HG03354 (cell line): Measurements from ENCODE around the gene ANKRD27.
"Not testable (repeated sequence)": the region's sequence is repeated elsewhere in the genome, so short reads cannot be mapped to it uniquely, and the experiment has no call there.

Experiments
- ATAC-seq: cut with Tn5 transposase; IDR thresholded peaks from one replicate; pipeline ENCODE4 v1.9.1; 2021; ENCODE audit warnings: mild to moderate bottlenecking; ENCODE audit not compliant: unreplicated experiment, poor library complexity, severe bottlenecking

The ANKRD27 gene

DNA sequence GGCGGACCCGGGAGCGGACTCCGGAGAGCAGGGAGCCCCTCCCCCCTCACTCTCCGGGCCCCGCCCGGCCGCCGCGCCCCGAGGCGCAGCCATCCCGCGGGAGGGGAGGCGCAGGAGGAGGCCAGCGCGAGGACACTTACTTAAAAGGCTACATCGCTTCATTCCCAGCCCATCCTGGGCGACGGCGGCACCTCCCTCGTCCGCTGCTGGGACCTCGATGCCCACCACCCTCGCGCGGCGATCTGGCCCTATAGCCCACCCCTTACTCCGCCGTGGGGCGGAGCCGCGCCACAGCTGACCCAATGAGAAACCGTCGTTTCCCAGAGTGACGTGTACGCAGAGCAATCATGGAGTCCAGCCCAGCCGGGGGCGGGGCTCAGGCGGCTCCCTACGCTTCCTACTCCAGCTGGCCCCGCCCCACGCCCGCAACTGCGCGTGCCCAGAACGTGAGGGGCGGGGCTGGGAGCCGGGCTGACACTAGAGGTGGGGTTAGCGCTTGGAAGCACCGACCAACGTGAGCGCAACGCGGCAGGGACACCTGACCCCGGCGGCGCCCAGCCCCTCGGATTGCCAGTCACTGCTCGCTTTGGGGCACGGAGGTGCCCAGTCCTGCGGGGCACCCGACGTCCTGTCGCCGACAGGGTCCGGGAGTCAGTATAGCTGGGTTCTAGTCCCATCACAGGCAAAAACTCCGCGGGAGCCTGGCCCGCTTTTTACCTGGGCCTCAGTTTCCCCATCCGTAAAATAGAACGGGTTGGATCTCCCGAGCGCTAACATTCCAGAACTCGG, at the start of gene ANKRD27:
Gene ANKRD27 (minus strand): TSS at position 250 of the 789 bp plus-strand sequence. CDS start 16,165 bp downstream, outside the sequence.
- ATAC-seq = peak; percentile 98

DNA sequence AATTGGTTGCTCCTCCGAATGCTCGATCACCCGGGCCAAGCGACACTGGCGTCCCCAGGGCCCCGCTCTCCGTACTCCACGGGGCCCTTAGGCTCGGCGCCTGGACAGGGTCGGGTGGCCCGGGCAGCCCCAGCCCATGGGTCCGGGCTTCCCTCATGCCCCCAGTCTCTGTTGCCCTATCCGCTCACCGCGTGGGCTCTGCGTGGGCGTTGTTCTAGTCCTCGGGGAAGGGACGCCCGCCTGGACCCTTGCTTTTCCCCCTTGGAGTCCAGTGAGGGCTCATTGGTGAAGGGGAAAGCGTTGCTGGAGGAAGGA, 45.9 kb upstream of the ANKRD27 start:
- ATAC-seq = no peak

DNA sequence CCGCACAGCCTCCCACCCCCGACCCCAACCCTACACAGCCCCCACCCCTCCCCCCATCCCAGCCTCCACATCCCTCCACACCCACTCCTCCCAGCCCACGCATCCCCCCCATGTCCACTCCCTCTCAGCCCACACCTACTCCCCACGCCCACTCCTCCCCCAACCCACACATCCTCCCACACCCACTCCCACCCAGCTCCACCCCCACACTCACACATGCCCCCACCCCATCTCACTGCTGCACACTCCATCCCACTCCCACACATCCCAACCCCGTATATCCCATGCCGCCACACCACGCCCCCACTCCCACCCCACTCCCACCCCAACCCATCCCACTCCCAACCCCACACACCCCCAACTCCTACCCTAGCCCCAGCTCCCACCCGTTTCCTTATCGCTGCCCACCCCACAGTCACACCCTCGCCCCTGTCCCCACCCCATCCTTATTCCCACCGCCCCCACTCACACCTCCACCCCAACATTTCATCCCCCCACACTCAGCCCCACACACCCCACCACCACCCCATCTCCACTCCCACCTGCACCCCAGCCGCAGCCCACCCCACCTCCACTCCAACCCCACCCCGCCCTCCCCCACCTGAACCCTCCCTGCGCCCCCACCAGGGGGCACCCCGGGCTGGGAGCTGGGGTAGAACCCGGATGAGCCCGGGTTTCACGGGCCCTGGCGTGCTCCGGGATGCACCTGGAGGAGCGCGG, 45.4 kb upstream of the ANKRD27 start:
- ATAC-seq = no peak

DNA sequence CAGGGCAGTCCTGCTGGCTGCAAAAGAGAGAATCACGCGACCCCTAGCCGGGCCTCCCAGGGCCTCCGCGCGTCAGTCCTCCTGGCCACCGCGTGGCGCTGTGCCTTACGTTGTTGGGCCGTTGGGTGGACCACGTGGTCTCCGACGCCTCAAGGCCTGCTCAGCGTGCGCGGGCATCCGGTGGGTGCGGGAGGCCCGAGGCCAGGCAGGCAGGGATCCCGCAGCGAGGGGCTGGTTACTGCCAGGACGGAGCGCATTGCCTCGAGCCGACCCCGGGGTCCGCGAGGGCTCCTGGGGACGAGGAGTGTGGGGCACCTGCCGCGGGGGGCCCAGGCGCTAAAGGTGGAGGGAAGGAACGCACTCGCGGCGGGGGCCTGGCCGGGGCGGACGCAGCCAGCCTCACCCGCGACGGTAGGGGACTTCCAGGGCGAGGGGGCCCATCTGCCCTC, 44.7 kb upstream of the ANKRD27 start, which contains the start of gene TDRD12:
Gene TDRD12 (plus strand): TSS at position 157 of the 449 bp plus-strand sequence. CDS start 306 bp downstream, outside the sequence.
- ATAC-seq = no peak

DNA sequence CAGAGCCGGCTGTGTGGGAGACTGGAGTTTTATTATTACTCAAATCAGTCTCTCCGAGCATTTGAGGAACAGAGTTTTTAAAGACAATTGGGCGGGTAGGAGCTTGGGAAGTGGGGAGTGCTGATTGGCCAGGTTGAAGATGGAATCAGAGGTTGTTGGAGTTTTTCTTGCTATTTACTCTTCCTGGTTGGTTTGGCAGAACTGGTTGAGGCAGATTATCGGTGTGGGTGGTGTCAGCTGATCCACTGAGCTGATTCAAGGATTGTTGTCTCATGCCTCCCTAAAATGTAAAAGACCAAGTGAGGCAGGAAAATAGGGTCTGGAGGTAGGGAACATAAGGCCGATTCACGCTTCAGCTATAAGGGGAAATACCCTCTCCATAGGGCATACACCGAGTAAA, 43.3 kb upstream of the ANKRD27 start:
- ATAC-seq = no peak

DNA sequence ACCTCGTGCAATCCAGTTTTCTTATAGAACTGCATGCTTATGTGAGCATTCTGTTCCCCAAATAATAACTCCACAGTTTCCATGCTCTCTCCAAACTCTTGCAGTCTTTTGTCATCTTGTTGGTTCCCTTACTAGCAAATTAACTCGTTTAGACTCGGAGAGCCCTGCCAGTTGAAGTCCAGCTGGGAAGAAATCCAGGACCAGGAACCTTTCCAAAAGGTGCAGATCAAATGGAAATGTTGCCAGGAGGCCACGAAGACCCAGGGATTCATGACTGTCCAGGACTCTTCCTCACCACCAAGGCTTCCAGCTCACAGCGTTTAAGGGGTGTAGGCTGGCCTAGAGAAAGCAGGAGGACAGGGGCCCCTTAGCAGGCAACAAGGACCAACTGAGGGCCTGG, 42.5 kb upstream of the ANKRD27 start:
- ATAC-seq = no peak

DNA sequence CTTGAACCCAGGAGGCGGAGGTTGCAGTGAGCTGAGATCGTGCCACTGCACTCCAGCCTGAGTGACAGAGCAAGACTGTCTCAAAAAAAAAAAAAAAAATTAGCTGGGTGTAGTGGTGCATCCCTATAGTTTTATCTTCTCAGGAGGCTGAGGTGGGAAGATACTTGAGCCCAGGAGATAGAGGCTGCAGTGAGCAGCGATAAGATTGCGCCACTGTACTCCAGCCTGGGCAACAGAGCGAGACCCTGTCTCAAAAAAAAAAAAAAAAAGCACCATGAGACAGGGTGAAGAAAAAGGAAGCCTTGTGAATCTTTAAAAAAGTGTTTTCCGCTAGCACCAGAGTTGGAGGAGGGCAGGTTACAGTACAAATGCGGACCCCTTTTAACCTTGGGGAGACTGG, 41.2 kb upstream of the ANKRD27 start:
- not testable (repeated sequence) for ATAC-seq

DNA sequence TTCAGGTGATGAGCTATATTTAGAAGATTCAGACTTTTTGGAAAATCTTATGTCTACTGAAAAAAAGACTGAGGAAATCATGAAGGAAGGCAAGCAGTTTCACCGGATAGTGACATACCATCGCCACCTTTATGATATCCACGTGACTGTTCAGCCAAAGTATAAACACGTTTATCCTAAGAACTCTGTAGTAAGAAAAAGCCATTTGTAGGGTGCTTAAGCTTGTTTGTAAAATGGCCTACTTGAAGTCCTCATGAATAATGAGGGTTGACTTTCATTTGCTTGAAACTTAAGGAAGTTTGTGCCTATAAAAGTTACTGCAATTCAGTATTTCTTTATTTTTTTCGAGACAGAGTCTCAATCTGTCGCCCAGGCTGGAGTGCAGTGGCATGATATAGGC, 36.8 kb upstream of the ANKRD27 start:
- ATAC-seq = no peak

DNA sequence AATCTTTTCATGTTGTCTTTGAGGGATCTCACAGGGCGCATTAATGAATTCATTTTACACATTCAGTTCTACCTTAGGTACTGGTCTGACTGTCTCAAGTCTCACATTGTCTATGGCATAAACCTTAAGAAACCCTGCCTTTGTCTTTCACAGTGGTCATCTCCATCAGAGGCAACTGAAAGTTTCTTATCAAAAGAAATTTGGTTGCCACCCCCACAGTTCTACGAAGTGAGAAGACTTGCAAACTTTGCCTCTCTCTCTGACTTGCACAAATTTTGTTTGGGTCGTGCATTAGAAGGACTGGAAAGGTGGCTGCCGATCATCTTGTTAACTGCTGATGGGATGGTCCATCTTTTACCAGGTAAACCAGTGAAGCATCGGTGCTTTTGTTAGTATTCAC, 34.1 kb upstream of the ANKRD27 start:
- ATAC-seq = no peak

DNA sequence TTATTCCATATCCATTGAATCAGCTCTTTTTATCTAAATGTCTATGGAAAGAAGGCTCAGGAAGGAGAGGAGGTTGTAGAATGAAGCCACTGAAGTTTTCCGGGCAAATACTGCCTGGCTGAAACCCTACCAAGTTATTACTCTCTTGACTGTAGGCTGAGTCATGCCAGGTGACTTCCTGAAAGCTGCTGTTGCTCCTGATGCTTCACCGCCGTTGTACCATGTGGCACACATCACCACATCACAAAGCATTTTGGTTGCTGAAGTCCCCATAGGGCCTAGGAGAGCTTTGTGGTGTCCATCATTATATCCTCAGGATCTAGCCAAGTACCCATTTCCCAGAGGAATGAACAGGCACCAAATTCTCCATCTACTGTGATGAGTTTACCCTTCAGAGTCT, 33.5 kb upstream of the ANKRD27 start:
- ATAC-seq = no peak

DNA sequence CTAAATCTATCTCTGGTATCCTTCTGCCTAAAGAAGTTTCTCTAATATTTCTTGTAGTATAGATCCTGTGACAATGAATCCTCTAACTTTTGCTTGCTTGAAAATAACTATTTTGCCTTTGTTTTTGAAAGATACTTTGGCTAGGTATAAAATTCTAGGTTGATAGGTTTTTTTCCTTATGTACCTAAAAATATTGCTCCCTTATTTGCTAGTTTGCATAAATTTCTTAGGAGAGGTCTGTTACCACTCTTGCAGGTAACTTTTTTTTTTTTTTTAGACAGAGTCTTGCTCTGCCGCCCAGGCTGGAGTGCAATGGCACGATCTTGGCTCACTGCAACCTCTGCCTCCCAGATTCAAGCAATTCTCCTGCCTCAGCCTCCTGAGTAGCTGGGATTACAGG, 29.0 kb upstream of the ANKRD27 start:
- not testable (repeated sequence) for ATAC-seq

DNA sequence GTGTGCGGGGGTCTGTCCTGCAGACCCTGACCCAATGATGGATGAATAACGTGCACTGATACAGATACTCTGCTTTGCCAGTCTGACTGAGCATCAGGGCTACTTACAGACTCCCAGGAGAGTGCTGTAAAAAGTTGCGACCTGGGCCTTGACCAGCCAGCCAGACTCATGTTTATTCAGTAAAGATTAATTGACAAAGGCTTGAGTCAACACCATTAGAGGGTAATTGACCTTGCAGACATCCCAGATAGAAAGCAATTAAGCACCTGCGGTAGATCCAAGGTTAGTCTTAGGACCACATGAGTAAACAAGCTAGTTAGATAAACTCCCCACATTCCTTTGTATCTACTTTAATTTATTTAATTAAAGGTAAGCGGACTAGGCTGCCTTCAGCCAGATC, 27.0 kb upstream of the ANKRD27 start:
- no peak for ATAC-seq

DNA sequence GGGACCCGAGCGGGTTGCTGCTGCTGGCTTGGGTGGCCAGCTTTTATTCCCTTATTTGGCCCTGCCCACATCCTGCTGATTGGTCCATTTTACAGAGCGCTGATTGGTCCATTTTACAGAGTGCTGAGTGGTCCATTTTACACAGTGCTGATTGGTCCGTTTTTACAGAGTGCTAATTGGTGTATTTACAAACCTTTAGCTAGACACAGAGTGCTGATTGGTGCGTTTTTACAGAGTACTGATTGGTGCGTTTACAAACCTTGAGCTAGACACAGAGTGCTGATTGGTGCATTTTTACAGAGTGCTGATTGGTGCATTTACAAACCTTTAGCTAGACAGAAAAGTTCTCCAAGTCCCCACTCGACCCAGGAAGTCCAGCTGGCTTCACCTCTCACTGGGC, 25.1 kb upstream of the ANKRD27 start:
- not testable (repeated sequence) for ATAC-seq

DNA sequence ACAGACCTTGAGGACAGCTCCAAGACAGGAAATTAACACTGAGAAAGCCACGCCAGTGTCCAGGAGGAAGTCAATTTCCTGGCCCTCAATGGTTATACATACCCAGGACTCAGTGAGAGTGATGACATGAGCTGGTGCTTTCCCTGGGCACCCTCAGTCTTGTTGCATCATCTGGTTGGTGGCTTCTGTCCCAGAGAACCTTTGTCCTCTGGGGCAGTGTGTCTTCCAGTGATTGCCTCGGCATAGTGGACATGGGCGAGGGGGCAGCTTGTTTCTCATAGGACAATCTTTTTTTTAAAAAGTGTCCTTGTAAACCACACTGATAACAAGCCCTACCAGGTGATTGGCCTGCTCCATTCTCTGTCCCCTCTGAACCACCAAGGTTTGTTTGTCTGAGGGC, 21.8 kb upstream of the ANKRD27 start:
- ATAC-seq = not testable (repeated sequence)

DNA sequence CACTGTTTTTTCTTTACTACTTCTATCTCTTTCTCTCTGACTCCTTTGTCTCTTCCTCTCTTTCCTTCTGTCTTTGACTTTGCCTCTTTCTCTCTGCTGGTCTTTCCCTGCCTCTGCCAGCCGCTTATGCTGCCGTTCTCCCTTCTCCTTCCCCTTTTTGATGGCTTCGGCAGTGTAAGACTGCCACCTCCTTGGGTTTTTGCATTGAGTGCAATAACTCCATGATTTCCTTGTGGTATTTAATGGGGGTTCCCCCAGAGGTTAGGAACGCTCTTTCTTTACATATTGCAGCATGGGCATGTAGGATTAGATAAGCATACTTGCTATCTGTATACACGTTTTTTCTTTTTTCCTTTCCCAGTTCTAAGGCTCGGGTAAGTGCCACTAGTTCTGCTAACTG, 20.5 kb upstream of the ANKRD27 start:
- not testable (repeated sequence) for ATAC-seq

DNA sequence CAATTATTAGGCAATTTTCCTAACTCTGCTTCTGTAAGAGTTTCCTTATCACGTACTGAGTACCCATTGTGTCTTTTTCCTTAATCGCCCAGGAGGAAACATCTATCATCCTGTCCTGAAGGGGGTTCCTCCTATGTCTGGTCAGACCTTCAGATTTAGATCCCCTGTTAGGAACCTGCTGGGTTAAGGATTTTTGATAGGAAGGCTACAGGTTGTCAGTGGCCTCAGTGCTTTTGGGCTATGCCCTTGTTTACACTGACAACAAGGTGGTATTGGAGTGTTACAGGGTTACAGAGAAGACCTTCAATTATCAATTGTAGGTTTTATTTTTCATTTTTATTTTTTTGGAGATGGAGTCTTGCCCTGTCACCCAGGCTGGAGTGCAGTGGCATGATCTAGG, 19.9 kb upstream of the ANKRD27 start:
- ATAC-seq = not testable (repeated sequence)

DNA sequence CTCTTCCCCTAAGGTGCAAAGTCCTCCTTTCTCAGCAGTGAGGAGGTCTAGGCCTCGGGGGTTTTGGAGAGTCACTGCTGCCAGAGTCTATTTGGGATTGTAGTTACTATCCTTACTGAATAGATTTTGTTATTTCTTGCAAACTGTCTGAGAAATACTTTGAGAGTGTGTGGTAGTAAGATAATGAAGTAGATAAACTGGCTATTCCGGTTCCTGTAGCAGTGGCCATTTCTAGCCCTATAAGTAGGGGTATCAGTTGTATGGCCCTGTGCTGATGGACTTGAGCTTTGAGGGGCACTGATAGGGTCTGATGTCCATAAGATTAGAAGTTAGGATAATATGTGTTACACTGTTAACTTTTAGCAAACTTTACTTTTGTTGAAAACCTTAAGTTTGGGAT, 19.3 kb upstream of the ANKRD27 start:
- not testable (repeated sequence) for ATAC-seq

DNA sequence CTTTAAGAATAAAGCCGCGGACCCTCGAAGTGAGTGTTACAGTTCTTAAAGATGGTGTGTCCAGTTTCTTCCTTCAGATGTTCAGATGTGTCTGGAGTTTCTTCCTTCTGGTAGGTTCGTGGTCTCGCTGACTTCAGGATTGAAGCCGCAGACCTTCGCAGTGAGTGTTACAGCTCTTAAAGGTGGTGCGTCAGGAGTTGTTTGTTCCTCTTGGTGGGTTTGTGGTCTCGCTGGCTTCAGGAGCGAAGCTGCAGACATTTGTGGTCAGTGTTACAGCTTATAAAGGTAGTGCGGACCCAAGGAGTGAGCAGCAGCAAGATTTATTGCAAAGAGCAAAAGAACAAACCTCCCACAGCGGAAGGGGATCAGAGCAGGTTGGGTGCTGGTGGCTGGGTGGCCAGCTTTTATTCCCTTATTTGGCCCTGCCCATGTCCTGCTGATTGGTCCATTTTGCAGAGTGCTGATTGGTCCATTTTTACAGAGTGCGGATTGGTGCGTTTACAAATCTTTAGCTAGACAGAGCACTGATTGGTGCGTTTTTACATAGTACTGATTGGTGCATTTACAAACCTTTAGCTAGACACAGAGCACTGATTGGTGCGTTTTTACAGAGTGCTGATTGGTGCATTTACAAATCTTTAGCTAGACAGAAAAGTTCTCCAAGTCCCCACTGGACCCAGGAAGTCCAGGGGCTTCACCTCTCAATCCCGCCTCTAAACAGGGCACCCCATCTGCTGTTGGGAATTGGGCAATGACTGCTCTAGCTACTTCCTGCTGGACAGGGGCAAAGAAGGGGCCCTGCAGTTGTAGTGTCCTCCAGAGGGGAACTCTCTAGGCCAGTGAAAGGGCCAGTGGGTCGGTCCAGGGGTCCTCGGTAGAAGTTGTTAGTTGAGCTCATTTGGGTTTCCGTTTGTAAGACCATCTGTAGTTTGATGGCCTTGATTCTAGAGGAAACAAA, 18.4 kb upstream of the ANKRD27 start:
- ATAC-seq = not testable (repeated sequence)

DNA sequence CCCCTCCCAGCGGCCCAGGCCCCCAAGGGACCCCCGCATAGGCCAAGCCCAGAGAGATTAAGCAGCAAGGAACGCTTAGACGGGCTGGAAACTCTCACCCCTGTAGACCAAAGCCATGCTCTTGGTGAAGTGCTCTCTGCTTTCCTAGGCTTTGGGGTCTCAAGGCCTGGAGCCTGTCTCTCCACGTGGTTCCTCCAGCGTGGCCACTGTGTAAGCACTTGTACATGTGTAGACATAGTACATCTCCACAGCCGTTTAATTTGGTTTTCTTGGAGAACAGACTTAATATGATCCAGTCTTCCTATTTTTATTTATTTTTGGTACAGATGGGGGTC, 17.7 kb upstream of the ANKRD27 start:
- no peak for ATAC-seq
